WI38 (cell line): ENCODE measurements around the gene GPX4.

Experiments
- H3K4me3 ChIP-seq: 2 replicates; pipeline ENCODE4 v1.5.1; 2011; ENCODE audit warnings: low read depth, mild to moderate bottlenecking, control low read depth, low read length
- TF ChIP-seq, protein P1 (sequence below): IDR thresholded peaks from 2 replicates; pipeline ENCODE4 v1.5.1; 2012; ENCODE audit warnings: low read depth, mild to moderate bottlenecking, control low read depth, low read length

The GPX4 gene

DNA sequence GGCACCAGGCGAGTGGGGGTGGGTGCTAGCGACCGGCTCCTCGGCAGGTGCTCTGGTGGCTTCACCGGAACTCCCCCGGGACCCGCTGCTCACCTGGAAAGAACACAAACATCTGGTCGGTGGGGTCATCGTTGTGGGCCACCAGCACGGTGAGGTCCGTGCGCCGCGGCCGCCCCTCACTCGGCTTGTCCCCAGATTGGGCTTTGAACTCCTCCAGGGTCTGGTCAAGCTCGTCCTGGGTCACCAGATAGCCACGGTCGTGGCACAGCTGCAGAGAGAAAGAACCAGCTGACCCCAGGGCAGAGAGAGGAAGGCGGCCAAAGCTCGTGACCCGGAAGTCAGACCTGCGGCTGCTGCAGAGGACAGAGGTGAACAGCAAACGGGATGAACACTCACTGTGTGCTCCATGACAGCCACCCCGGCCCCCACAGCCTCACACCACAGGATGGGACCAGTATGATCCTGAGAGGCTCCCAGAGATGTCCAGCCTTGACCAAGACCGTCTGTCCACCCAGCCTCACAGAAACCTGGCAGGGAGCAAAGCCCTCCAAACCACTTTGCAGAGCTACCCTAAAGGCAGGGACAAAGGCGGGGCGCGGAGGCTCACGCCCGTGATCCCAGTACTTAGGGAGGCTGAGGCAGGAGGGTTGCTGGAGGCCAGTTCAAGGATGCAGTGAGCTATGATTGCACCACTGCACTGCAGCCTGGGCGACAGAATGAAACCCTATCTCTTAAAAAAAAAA, 9.8 kb upstream of the GPX4 start:
- peak overlapping the region; percentile 89 for H3K4me3 ChIP-seq
- TF ChIP-seq, protein P1, sequence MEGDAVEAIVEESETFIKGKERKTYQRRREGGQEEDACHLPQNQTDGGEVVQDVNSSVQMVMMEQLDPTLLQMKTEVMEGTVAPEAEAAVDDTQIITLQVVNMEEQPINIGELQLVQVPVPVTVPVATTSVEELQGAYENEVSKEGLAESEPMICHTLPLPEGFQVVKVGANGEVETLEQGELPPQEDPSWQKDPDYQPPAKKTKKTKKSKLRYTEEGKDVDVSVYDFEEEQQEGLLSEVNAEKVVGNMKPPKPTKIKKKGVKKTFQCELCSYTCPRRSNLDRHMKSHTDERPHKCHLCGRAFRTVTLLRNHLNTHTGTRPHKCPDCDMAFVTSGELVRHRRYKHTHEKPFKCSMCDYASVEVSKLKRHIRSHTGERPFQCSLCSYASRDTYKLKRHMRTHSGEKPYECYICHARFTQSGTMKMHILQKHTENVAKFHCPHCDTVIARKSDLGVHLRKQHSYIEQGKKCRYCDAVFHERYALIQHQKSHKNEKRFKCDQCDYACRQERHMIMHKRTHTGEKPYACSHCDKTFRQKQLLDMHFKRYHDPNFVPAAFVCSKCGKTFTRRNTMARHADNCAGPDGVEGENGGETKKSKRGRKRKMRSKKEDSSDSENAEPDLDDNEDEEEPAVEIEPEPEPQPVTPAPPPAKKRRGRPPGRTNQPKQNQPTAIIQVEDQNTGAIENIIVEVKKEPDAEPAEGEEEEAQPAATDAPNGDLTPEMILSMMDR, result no peak

DNA sequence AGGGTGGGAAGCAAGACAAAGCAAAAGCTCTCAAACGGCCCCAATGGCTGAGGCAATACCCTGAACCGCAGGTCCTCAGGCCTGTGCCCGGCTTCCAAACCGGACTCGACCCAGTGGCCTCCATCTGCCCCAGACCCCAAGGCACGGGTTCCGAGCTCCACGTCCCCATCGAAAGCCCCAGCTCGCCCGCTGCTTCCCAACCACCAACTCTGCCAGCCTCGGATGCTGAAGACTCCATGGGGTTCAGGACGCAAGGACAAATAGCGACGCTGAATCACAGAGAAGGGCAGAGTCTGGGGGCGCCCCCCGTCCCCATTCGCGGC, 9.2 kb upstream of the GPX4 start:
- TF ChIP-seq, protein P1, result no peak
- peak overlapping the region; percentile 89 for H3K4me3 ChIP-seq

DNA sequence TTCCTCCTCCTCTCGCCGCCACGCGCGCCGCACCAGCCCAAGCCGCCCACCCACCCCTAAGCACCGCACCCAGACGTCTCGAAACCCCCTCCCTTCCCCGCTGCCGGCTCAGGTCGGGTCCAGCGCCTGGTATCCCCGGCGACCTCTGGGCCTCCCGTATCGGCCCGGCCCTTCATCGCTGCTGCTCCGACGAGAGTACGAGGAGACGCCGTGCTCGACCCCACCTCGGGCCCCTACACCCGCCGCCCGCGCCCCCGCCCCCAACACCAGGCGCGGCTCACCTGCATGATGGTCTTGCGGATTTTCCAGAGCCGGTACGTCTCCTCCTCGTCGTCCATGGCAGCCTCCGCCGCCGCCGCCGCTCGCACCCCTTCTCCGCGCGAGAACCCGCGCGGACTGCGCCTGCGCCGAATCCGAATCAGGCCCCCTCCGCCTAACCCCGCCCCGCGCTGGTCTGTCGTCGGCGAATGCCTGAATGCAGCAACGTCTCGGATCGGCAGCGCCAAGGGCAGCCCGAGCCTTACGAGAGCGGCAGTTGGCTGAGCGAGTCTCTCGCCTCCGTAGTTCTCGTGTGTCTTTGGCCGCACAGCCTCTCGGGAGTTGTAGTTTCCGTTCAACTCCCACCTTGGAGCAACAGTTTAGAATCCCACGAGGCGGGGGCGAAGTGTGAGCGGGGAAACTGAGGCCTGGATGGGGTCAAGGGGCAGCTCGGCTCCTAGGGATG, 8.7 kb upstream of the GPX4 start, which contains the start of gene POLR2E:
Gene POLR2E, minus strand, starts transcription at position 398 of the 724 bp plus-strand sequence. Its CDS starts 60 bp downstream, at position 338.
- H3K4me3 ChIP-seq, result peak within 1 kb of the TSS; percentile 89
- TF ChIP-seq, protein P1, result no peak

DNA sequence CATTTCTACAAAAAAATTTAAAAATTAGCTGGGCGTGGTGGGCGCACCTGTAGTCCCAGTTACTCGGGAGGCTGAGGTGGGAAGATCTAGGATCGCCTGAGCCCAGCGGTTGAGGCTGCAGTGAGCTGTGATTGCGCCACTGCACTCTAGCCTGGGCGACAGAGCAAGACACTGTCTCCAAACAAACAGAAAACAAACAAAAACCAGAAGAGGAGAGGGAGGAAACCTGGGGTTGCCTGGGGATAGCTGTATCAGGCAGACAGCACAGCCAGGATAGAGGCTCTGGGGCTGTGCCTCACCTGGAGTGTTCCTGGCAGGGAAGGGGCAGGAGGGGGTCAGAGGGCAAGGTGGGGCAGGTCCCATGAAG, 6.0 kb upstream of the GPX4 start:
- TF ChIP-seq, protein P1, result no peak

DNA sequence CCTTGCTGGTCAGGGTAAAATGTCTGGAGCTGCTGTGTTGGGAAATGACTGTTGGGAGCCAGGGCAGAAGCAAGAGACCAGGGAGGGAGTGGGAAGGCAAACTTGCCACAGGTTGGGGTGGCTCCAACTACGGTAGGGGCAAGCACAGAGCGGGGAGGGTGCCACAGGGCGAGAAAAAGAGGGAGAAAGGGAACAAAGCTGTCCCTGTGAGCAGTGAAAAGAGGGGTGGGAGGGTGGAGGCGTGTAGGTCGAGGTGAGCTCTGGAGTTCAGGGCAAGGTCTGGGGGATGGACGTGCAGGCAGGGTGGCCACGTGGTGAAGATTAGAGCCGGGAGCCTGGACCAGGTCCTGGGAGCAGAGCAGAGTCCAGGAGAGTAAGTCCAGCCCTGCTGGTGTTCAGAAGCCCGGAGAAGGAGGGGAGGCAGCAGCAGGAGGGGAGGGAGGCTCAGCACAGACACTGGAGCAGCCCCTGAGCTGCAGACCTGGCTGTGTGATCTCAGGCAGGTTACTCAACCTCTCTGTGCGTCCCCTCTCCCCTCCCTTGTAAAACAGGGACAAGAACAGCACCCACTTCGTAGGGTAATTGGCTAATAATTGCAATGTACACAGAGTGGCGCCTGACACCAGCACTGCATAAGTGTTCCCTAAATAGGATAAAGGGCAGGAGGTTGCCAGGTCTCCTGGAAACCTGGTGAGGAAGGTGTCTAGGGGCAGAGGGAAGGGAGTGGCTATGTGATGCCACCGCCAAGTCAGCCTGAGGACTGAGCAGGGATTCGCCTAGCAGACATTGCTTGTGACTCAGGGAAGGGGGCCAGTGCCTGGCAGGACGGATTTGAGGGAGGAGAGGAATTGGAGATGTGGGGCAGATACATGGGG, 5.4 kb upstream of the GPX4 start:
- no peak overlapping the region for H3K4me3 ChIP-seq

More for the DNA sequence above, 6.0 kb upstream of the GPX4 start:
- H3K4me3 ChIP-seq, result no peak overlapping the region

DNA sequence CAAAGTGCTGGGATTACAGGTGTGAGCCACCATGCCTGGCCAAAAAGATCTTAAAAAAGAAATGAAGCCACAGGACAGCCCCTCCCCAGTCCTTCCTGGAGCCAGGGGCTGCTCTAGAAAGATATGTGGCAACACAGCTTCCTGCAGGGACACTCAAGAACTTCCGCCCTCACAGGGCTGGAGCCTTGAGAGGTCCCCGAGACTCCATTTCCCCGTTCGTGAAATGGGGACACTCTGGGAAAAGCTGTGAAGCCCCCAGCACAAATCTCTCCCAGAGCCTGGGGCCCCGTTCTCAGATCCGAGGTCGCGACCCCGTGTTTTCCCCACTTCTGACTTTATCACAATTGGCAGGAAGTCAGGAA, 2.5 kb upstream of the GPX4 start:
- no peak overlapping the region for H3K4me3 ChIP-seq
- TF ChIP-seq, protein P1, result no peak

More for the DNA sequence above, 5.4 kb upstream of the GPX4 start:
- TF ChIP-seq, protein P1, result no peak
